ENCODE results near the gene TULP4. TPM values are rescaled to one million over a fixed set of nuclear protein-coding genes. Genes with fewer than 3 reads are reported as not detected.

TULP4 gene
- total RNA-seq, 1 experiment from 2014 or later: 52.8 TPM

- peak; percentile 59; the same call in 1 of the 2 replicates for TF ChIP-seq ARID4B (CRISPR knock-in tag; IDR thresholded peaks at IDR 0.05; ENCODE audit: borderline replicate concordance)
- TF ChIP-seq USF1 (CRISPR knock-in tag; IDR thresholded peaks at IDR 0.05): peak; percentile 94
- 0 out of 2 replicates have a peak, but pooled peaks have one; percentile 45 for TF ChIP-seq HMGXB4 (CRISPR knock-in tag; IDR thresholded peaks at IDR 0.05)
- TF ChIP-seq IRF1 (CRISPR knock-in tag; IDR thresholded peaks at IDR 0.05): no peak
These were observed 247.9 kb downstream of the TULP4 start, which contains the start of gene TMEM181 (continued) for GRCh38 chr6:158559895-158560835.

GRCh38 chr6:158560836-158561320, 248.6 kb downstream of the TULP4 start:
- CTCF ChIA-PET: interaction anchor here (1.7 to 4.5 kb wide), 2 partner anchors 42 to 44 kb away, joined by 4 to 16 read pairs; no protein-coding TSS in a partner anchor
- Mint-ChIP-seq H3K27ac (peak overlapping the region; percentile 93), H3K4me3 (peak overlapping the region; percentile 92), H3K36me3 (no peaks in the 10 kb centered on the region), H3K4me1 (peaks cover 29% of the 10 kb centered on the region), H3K9me3 (no peaks in the 10 kb centered on the region), H3K27me3 (ENCODE audit: low read depth) (no peaks in the 10 kb centered on the region)
- TF ChIP-seq ELF4 (CRISPR knock-in tag; IDR thresholded peaks at IDR 0.05; ENCODE audit: low read depth): no peak
- TF ChIP-seq TEAD1 (CRISPR knock-in tag; IDR thresholded peaks at IDR 0.05): no peak
- no peak for DNase-seq (ENCODE audit: low spot score)
- POLR2A ChIA-PET: no interaction called here
- peak; percentile 22 for ATAC-seq

Other genes starting within 250 kb of the TULP4 start
- 12.5 to 14.1 TPM (median 12.6 TPM) in 3 replicates for gene SERAC1, start 144.2 kb upstream of the TULP4 start, total RNA-seq (2021)
- 16.0 to 24.7 TPM (median 22.8 TPM) in 3 replicates for gene GTF2H5, start 144.1 kb upstream of the TULP4 start, total RNA-seq (2021)
- gene TMEM181, start 247.6 kb downstream of the TULP4 start, total RNA-seq (2021): 18.8 to 22.1 TPM (median 21.2 TPM) in 3 replicates